Measurements from ENCODE around the gene HUNK. TPM values are rescaled to one million over a fixed set of nuclear protein-coding genes. Genes with fewer than 3 reads are reported as not detected.

The HUNK gene
- total and polyA plus RNA-seq, 2 experiments from 2014 or later = 1.6 to 5.1 TPM

GRCh38 chr21:31959881-31960280 lies 87.1 kb downstream of the HUNK start:
- no peaks in the 10 kb centered on the region for H3K27me3 ChIP-seq (ENCODE audit: insufficient read depth)
- Mint-ChIP-seq H3K4me1 (no peaks in the 10 kb centered on the region), H3K27ac (no peak overlapping the region), H3K4me3 (no peak overlapping the region), H3K9me3 (peaks cover 2% of the 10 kb centered on the region; the same call in 1 of the 3 replicates), H3K27me3 (ENCODE audit: insufficient read depth, low read depth, poor library complexity) (no peaks in the 10 kb centered on the region), H3K36me3 (ENCODE audit: low read depth) (peaks cover 24% of the 10 kb centered on the region)
- H2AFZ ChIP-seq = no peak overlapping the region
- H3K4me1 ChIP-seq (ENCODE audit: insufficient read depth) = no peaks in the 10 kb centered on the region
- ATAC-seq = no peak
- no peaks in the 10 kb centered on the region for H4K20me1 ChIP-seq (replicated peaks; ENCODE audit: insufficient read depth)
- DNase-seq (ENCODE audit: low spot score) = no peak
- H3K9me2 ChIP-seq (ENCODE audit: insufficient read depth) = no peaks in the 10 kb centered on the region
- no peak overlapping the region for H3K4me3 ChIP-seq
- no peak overlapping the region for H3K4me2 ChIP-seq
- H3K79me2 ChIP-seq (replicated peaks; ENCODE audit: insufficient read depth) = no peaks in the 10 kb centered on the region
- peaks cover 6% of the 10 kb centered on the region; the same call in 1 of the 2 replicates for H3K36me3 ChIP-seq (ENCODE audit: insufficient read depth)
- no peak overlapping the region for H3K27ac ChIP-seq (ENCODE audit: low read depth)
- no peak for TF ChIP-seq POLR2AphosphoS5 (IDR thresholded peaks at IDR 0.05; ENCODE audit: low read depth)
- no peak for TF ChIP-seq NANOG (IDR thresholded peaks at IDR 0.05; ENCODE audit: borderline replicate concordance)
- no peak for TF ChIP-seq EZH2phosphoT487 (IDR thresholded peaks at IDR 0.05; ENCODE audit: unreplicated experiment)
- no peak for TF ChIP-seq STAT1 (IDR thresholded peaks at IDR 0.05; ENCODE audit: unreplicated experiment)
- TF ChIP-seq ZNF114 (CRISPR knock-in tag; IDR thresholded peaks at IDR 0.05) = no peak
- TF ChIP-seq ZNF462 (CRISPR knock-in tag; IDR thresholded peaks at IDR 0.05) = no peak
- no peak for TF ChIP-seq ETS1 (IDR thresholded peaks at IDR 0.05)
- no peak for TF ChIP-seq CTCF (conservative IDR thresholded peaks at IDR 0.05; ENCODE audit: low read depth in 2 of 2)
- no peak for TF ChIP-seq CREB1 (CRISPR knock-in tag; IDR thresholded peaks at IDR 0.05; ENCODE audit: low read depth)
- TF ChIP-seq JUNB (IDR thresholded peaks at IDR 0.05; ENCODE audit: unreplicated experiment) = no peak
- TF ChIP-seq ZNF331 (CRISPR knock-in tag; IDR thresholded peaks at IDR 0.05; ENCODE audit: low read depth) = no peak
- no peak for TF ChIP-seq EZH2 (IDR thresholded peaks at IDR 0.05; ENCODE audit: low read depth, unreplicated experiment)
- no peak for TF ChIP-seq REST (IDR thresholded peaks at IDR 0.05; ENCODE audit: unreplicated experiment)
- H3F3A ChIP-seq (replicated peaks; ENCODE audit: low read depth) = no peaks in the 10 kb centered on the region
